Natural killer cell treated with Interleukin-12 subunit alpha and Interleukin-12 subunit beta and Interleukin-15 and Interleukin-18, amount 100 ng/mL, for 72 hours (primary cell): ENCODE results near the gene GALNT9. TPM values are rescaled to one million over a fixed set of nuclear protein-coding genes. Genes with fewer than 3 reads are reported as not detected.

ENCODE experiments used
- ATAC-seq, 2 donors: fragments of 150-1000 bp; cut with Tn5 transposase in 1 of 2; sonication (Bioruptor Pico), chemical (Tn5 transposase) in 1 of 2; 2 replicates each; pipeline ENCODE4 v1.10.0; 2021
- DNase-seq: peaks from one replicate; pipeline ENCODE4 v3.0.0; 2022; ENCODE audit warnings: low spot score
- H3K27ac Mint-ChIP-seq, 2 donors: 1 replicate in 1 of 2; 2 replicates in 1 of 2; pipeline ENCODE4 v1.8.0; 2022; ENCODE audit warnings: mixed read lengths in 2 of 2, mild to moderate bottlenecking in 1 of 2, moderate library complexity in 1 of 2
- H3K27me3 Mint-ChIP-seq, 2 donors: 1 replicate in 1 of 2; 2 replicates in 1 of 2; pipeline ENCODE4 v1.8.0; 2022; ENCODE audit warnings: mixed read lengths in 2 of 2
- H3K36me3 Mint-ChIP-seq: one replicate; pipeline ENCODE4 v1.8.0; 2022; ENCODE audit warnings: mixed read lengths
- H3K4me1 Mint-ChIP-seq, 2 donors: 1 replicate in 1 of 2; 2 replicates in 1 of 2; pipeline ENCODE4 v1.8.0; 2022; ENCODE audit warnings: low read depth in 2 of 2, mixed read lengths in 2 of 2, mild to moderate bottlenecking in 1 of 2
- H3K4me3 Mint-ChIP-seq: one replicate; pipeline ENCODE4 v1.8.0; 2022; ENCODE audit warnings: mixed read lengths
- H3K9me3 Mint-ChIP-seq: 2 replicates; pipeline ENCODE4 v1.8.0; 2022; ENCODE audit warnings: mixed read lengths
- total RNA-seq, 2 donors: library from RNA; stranded (reverse); gene quantifications; one replicate each; pipeline ENCODE4 v1.2.3, GENCODE V29; 2022

GALNT9 gene
- total RNA-seq, 2 donors from 2014 or later = not detected

GRCh38 chr12:132354211-132354981 lies 25.0 kb upstream of the GALNT9 start:
- Mint-ChIP-seq H3K27ac (no peak overlapping the region), H3K36me3 (no peaks in the 10 kb centered on the region), H3K9me3 (no peaks in the 10 kb centered on the region), H3K27me3 (no peaks in the 10 kb centered on the region), H3K4me1 (no peaks in the 10 kb centered on the region), H3K4me3 (no peak overlapping the region)
- DNase-seq (no peak), ATAC-seq (no peak)

GRCh38 chr12:132353811-132354210 lies 24.4 kb upstream of the GALNT9 start:
- no peak for DNase-seq
- Mint-ChIP-seq H3K27ac (no peak overlapping the region), H3K36me3 (no peaks in the 10 kb centered on the region), H3K27me3 (no peaks in the 10 kb centered on the region), H3K9me3 (no peaks in the 10 kb centered on the region), H3K4me1 (no peaks in the 10 kb centered on the region), H3K4me3 (no peak overlapping the region)
- no peak for ATAC-seq

GRCh38 chr12:132352896-132353800 lies 23.8 kb upstream of the GALNT9 start:
- no peaks in the 10 kb centered on the region for H3K4me1 Mint-ChIP-seq
- H3K27ac Mint-ChIP-seq = no peak overlapping the region
- peak in 1 of 2 donors; percentile 52 for ATAC-seq
- H3K36me3 Mint-ChIP-seq = no peaks in the 10 kb centered on the region
- no peaks in the 10 kb centered on the region for H3K27me3 Mint-ChIP-seq
- no peak for DNase-seq
- H3K4me3 Mint-ChIP-seq = no peak overlapping the region
- H3K9me3 Mint-ChIP-seq = no peaks in the 10 kb centered on the region

GRCh38 chr12:132351751-132352495 lies 22.5 kb upstream of the GALNT9 start:
- H3K27ac Mint-ChIP-seq = no peak overlapping the region
- no peaks in the 10 kb centered on the region for H3K4me1 Mint-ChIP-seq
- no peak overlapping the region for H3K4me3 Mint-ChIP-seq

GRCh38 chr12:132349501-132350131 lies 20.2 kb upstream of the GALNT9 start:
- no peak overlapping the region for H3K27ac Mint-ChIP-seq

More at GRCh38 chr12:132351751-132352495, 22.5 kb upstream of the GALNT9 start:
- ATAC-seq = no peak
- peak; percentile 38 for DNase-seq
- H3K9me3 Mint-ChIP-seq = no peaks in the 10 kb centered on the region
- no peaks in the 10 kb centered on the region for H3K36me3 Mint-ChIP-seq
- H3K27me3 Mint-ChIP-seq = no peaks in the 10 kb centered on the region

GRCh38 chr12:132348176-132348575 lies 18.8 kb upstream of the GALNT9 start:
- no peak overlapping the region for H3K27ac Mint-ChIP-seq
- DNase-seq (no peak), ATAC-seq (no peak)
- no peaks in the 10 kb centered on the region for H3K36me3 Mint-ChIP-seq
- H3K4me1 Mint-ChIP-seq = peaks cover 1 to 2% of the 10 kb centered on the region in 2 donors
- H3K4me3 Mint-ChIP-seq = no peak overlapping the region
- peaks cover under 1 to 4% of the 10 kb centered on the region in 2 donors for H3K27me3 Mint-ChIP-seq
- H3K9me3 Mint-ChIP-seq = no peaks in the 10 kb centered on the region

More at GRCh38 chr12:132349501-132350131, 20.2 kb upstream of the GALNT9 start:
- DNase-seq (no peak), ATAC-seq (no peak)
- Mint-ChIP-seq H3K27me3 (no peaks in the 10 kb centered on the region), H3K36me3 (no peaks in the 10 kb centered on the region), H3K4me1 (no peaks in the 10 kb centered on the region), H3K9me3 (no peaks in the 10 kb centered on the region), H3K4me3 (no peak overlapping the region)

GRCh38 chr12:132347176-132347855 lies 17.9 kb upstream of the GALNT9 start:
- ATAC-seq = no peak
- no peak for DNase-seq
- no peak overlapping the region for H3K4me3 Mint-ChIP-seq
- H3K36me3 Mint-ChIP-seq = no peaks in the 10 kb centered on the region
- H3K27ac Mint-ChIP-seq = no peak overlapping the region
- H3K9me3 Mint-ChIP-seq = no peaks in the 10 kb centered on the region
- peaks cover 8 to 9% of the 10 kb centered on the region in 2 donors for H3K4me1 Mint-ChIP-seq
- peaks cover 3 to 8% of the 10 kb centered on the region in 2 donors for H3K27me3 Mint-ChIP-seq

- no peak for ATAC-seq
- peaks cover 8 to 9% of the 10 kb centered on the region in 2 donors for H3K4me1 Mint-ChIP-seq
- H3K27ac Mint-ChIP-seq = no peak overlapping the region
Observed at GRCh38 chr12:132346471-132347175, 17.2 kb upstream of the GALNT9 start.

GRCh38 chr12:132345561-132346200 lies 16.3 kb upstream of the GALNT9 start:
- no peak overlapping the region for H3K27ac Mint-ChIP-seq
- peaks cover 3 to 8% of the 10 kb centered on the region in 2 donors for H3K27me3 Mint-ChIP-seq
- no peaks in the 10 kb centered on the region for H3K36me3 Mint-ChIP-seq
- DNase-seq (peak; percentile 35), ATAC-seq (no peak)
- H3K4me1 Mint-ChIP-seq = peaks cover 8 to 9% of the 10 kb centered on the region in 2 donors
- H3K4me3 Mint-ChIP-seq = no peak overlapping the region
- no peaks in the 10 kb centered on the region for H3K9me3 Mint-ChIP-seq

More at GRCh38 chr12:132346471-132347175, 17.2 kb upstream of the GALNT9 start:
- Mint-ChIP-seq H3K27me3 (peaks cover 3 to 8% of the 10 kb centered on the region in 2 donors), H3K4me3 (no peak overlapping the region), H3K9me3 (no peaks in the 10 kb centered on the region), H3K36me3 (no peaks in the 10 kb centered on the region)
- DNase-seq = no peak

- no peak for ATAC-seq
- H3K4me1 Mint-ChIP-seq = peaks cover 8 to 9% of the 10 kb centered on the region in 2 donors
- no peaks in the 10 kb centered on the region for H3K9me3 Mint-ChIP-seq
- no peak overlapping the region for H3K27ac Mint-ChIP-seq
- no peak overlapping the region for H3K4me3 Mint-ChIP-seq
- peak; percentile 51 for DNase-seq
- peaks cover 3 to 8% of the 10 kb centered on the region in 2 donors for H3K27me3 Mint-ChIP-seq
- no peaks in the 10 kb centered on the region for H3K36me3 Mint-ChIP-seq
Observed at GRCh38 chr12:132345126-132345525, 15.7 kb upstream of the GALNT9 start.

- no peak for ATAC-seq
Observed at GRCh38 chr12:132344601-132345000, 15.2 kb upstream of the GALNT9 start.

GRCh38 chr12:132344181-132344580 lies 14.8 kb upstream of the GALNT9 start:
- Mint-ChIP-seq H3K4me1 (peaks cover 8 to 9% of the 10 kb centered on the region in 2 donors), H3K27ac (no peak overlapping the region), H3K9me3 (no peaks in the 10 kb centered on the region), H3K27me3 (peaks cover 3 to 8% of the 10 kb centered on the region in 2 donors), H3K36me3 (no peaks in the 10 kb centered on the region), H3K4me3 (no peak overlapping the region)
- ATAC-seq (no peak), DNase-seq (no peak)

More at GRCh38 chr12:132344601-132345000, 15.2 kb upstream of the GALNT9 start:
- Mint-ChIP-seq H3K36me3 (no peaks in the 10 kb centered on the region), H3K27ac (no peak overlapping the region), H3K4me1 (peaks cover 8 to 9% of the 10 kb centered on the region in 2 donors), H3K27me3 (peaks cover 3 to 8% of the 10 kb centered on the region in 2 donors), H3K4me3 (no peak overlapping the region), H3K9me3 (no peaks in the 10 kb centered on the region)
- no peak for DNase-seq
